GM23248 (cell line): ENCODE measurements around the gene SARDH.

Experiments
- EZH2 ChIP-seq: fragments of 200-600 bp; sonication (generic); IDR thresholded peaks from 2 replicates; pipeline ENCODE4 v1.6.1; 2018; ENCODE audit warnings: antibody characterized with exemption, mild to moderate bottlenecking; ENCODE audit not compliant: insufficient read depth, poor library complexity, severe bottlenecking
- EZH2phosphoT487 ChIP-seq: fragments of 200-600 bp; sonication (generic); IDR thresholded peaks from 2 replicates; pipeline ENCODE4 v1.6.1; 2018; ENCODE audit warnings: antibody characterized with exemption, moderate library complexity, mild to moderate bottlenecking, low read depth; ENCODE audit not compliant: insufficient read depth

DNA sequence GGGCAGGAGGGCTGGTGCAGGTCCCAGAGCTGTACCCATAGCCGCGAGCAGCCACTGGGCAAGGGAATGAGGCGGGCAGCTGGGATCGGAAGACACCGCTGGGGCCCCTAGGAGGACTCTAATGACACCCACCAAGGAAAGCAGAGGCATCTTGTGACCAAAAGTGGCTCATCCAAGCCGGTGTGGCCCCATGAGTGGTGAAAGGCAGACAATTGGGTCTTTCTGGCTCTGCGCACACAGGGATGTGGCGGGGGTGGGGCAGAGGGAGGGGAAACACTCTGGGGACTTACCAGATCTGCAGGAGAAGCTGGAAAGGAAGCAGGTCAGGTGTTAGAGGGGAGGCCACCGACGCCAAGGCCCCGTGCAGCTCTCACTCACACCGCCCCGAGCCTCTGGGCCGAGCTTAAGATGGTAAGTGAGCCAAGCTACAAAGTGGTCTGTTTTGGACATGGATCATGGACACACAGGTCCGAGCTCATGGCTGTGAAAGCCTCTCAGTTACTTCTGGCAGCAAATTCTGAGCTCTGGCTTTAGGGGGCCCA, 42.3 kb upstream of the SARDH start:
- TF ChIP-seq EZH2: no peak
- TF ChIP-seq EZH2phosphoT487: no peak
